Endothelial cell of umbilical vein (primary cell): Measurements from ENCODE around the gene RTN4R. TPM values are rescaled to one million over a fixed set of nuclear protein-coding genes. Genes with fewer than 3 reads are reported as not detected.

ENCODE experiments used
- BruUV-seq: library from RNA; stranded (reverse); fragments of 400-500 nt; replicated peaks from 2 replicates; lab custom pipeline; 2021; lab: Mats Ljungman, UMichigan
- CTCF ChIA-PET: fragments of 300-600, 350-600 bp; sonication (Branson Sonifier 250); formaldehyde crosslinking; loops from one replicate; lab custom pipeline; 2021; ENCODE audit warnings: antibody characterized with exemption, inconsistent platforms; lab: Charles Lee
- POLR2A ChIA-PET: fragments of 300-600, 350-600 bp; sonication (Branson Sonifier 250); formaldehyde crosslinking; loops from one replicate; lab custom pipeline; 2021; ENCODE audit warnings: antibody characterized with exemption, inconsistent platforms; lab: Charles Lee
- DNase-seq: peaks from one replicate; pipeline ENCODE4 v3.0.0-alpha.2; 2011; ENCODE audit warnings: low read depth, low spot score
- FAIRE-seq: peaks from 2 replicates; lab custom pipeline; 2011; peaks lifted over from hg19 to GRCh38; lab: Jason Lieb, UNC
- H2AFZ ChIP-seq: 2 replicates; pipeline ENCODE4 v1.6.0; 2012; ENCODE audit warnings: low read depth, low read length, control low read depth, inconsistent platforms
- H3K27ac ChIP-seq: 2 replicates; pipeline ENCODE4 v1.5.1; 2011; ENCODE audit warnings: low read depth, mild to moderate bottlenecking, control low read depth, low read length, moderate library complexity; ENCODE audit not compliant: insufficient read depth
- H3K27me3 ChIP-seq, 2 experiments: 2 replicates each; pipeline versions ENCODE4 v1.6.0 to v1.6.1; 2011; ENCODE audit warnings: low read length in 2 of 2, mixed read lengths in 1 of 2; ENCODE audit not compliant: control insufficient read depth in 2 of 2, insufficient read depth in 2 of 2
- H3K36me3 ChIP-seq, 2 experiments: 2 replicates in 1 of 2; 3 replicates in 1 of 2; pipeline ENCODE4 v1.5.1; 2011; ENCODE audit warnings: low read length in 2 of 2, mild to moderate bottlenecking in 1 of 2, moderate library complexity in 1 of 2; ENCODE audit not compliant: control insufficient read depth in 2 of 2, insufficient read depth in 2 of 2; ENCODE audit errors: extremely low read depth in 1 of 2
- H3K4me1 ChIP-seq: 3 replicates; pipeline ENCODE4 v1.5.1; 2011; ENCODE audit warnings: mild to moderate bottlenecking, low read length; ENCODE audit not compliant: control insufficient read depth, insufficient read depth; ENCODE audit errors: extremely low read depth
- H3K4me2 ChIP-seq: 2 replicates; pipeline ENCODE4 v1.6.1; 2011; ENCODE audit warnings: low read length, control low read depth, mixed read lengths; ENCODE audit not compliant: insufficient read depth
- H3K4me3 ChIP-seq, 3 experiments: fragments of 200-600 bp in 1 of 3; sonication (generic), shearing (Covaris generic) in 1 of 3; replicated peaks in 1 of 3; 2 replicates each; pipeline ENCODE4 v1.5.1; 2011 to 2016; ENCODE audit warnings: control low read depth in 3 of 3, low read length in 3 of 3, mild to moderate bottlenecking in 2 of 3, inconsistent platforms in 1 of 3, low read depth in 1 of 3, moderate library complexity in 1 of 3; ENCODE audit not compliant: insufficient read depth in 1 of 3
- H3K79me2 ChIP-seq: 2 replicates; pipeline ENCODE4 v1.6.0; 2012; ENCODE audit warnings: low read length, inconsistent platforms; ENCODE audit not compliant: control insufficient read depth, insufficient read depth
- H3K9ac ChIP-seq: replicated peaks from 2 replicates; pipeline ENCODE3; 2011; ENCODE audit warnings: low read length, control low read depth; ENCODE audit not compliant: insufficient read depth; ENCODE audit errors: extremely low read depth
- H3K9me1 ChIP-seq: replicated peaks from 3 replicates; pipeline ENCODE4 v1.6.0; 2011; ENCODE audit warnings: mild to moderate bottlenecking, low read length; ENCODE audit not compliant: control insufficient read depth, insufficient read depth; ENCODE audit errors: extremely low read depth
- H3K9me3 ChIP-seq: replicated peaks from 2 replicates; pipeline ENCODE4 v1.5.1; 2012; ENCODE audit warnings: low read length, inconsistent platforms; ENCODE audit not compliant: control insufficient read depth, insufficient read depth
- H4K20me1 ChIP-seq: replicated peaks from 2 replicates; pipeline ENCODE3; 2011; ENCODE audit warnings: mild to moderate bottlenecking, low read length; ENCODE audit not compliant: control insufficient read depth, insufficient read depth; ENCODE audit errors: extremely low read depth
- MAX ChIP-seq: IDR thresholded peaks from 2 replicates; pipeline ENCODE4 v1.6.1; 2011; ENCODE audit not compliant: insufficient read depth, insufficient read length
- POLR2A ChIP-seq: IDR thresholded peaks from 2 replicates; pipeline ENCODE4 v1.6.1; 2012; ENCODE audit warnings: low read depth, mild to moderate bottlenecking, control low read depth, low read length
- dilution Hi-C: fragments of 300-500 bp; cut with MboI; formaldehyde crosslinking; loops from one replicate; pipeline ENCODE4 v1.15.0; 2019; ENCODE audit warnings: low sequenced_read_pairs; ENCODE audit not compliant: extremely low pct_ligation_motif_present
- intact Hi-C: fragments of 100-400 bp; cut with micrococcal nuclease; formaldehyde crosslinking; loops from one replicate; pipeline ENCODE4 v1.10.0; 2022
- polyA plus RNA-seq, 4 experiments: library from polyadenylated mRNA; depleted of rRNA in 3 of 4; stranded (reverse) in 3 of 4; unstranded in 1 of 4; fragments of >200 nt; gene quantifications; 2 replicates each; pipeline versions ENCODE4 v1.2.1 to v1.2.3, GENCODE V29; 2011 to 2012; ENCODE audit warnings: missing spikeins in 1 of 4
- total RNA-seq: library from RNA; stranded (reverse); gene quantifications from 2 replicates; pipeline ENCODE4 v1.2.3, GENCODE V29; 2021
- TF ChIP-seq, protein P1 (sequence below), 2 donors: IDR thresholded peaks; 1 replicate in 1 of 2; 2 replicates in 1 of 2; pipeline ENCODE4 v1.5.1; 2011; ENCODE audit warnings: low read length in 2 of 2, mild to moderate bottlenecking in 2 of 2, moderate library complexity in 2 of 2, control low read depth in 1 of 2, inconsistent platforms in 1 of 2, low read depth in 1 of 2; ENCODE audit not compliant: insufficient read depth in 1 of 2; ENCODE audit errors: extremely low read depth in 1 of 2

The RTN4R gene
- total and polyA plus RNA-seq, 2 donors (not counting 3 experiments of a cell fraction or from before 2014, with no cell fraction given), result 1.2 to 2.2 TPM

GRCh38 chr22:20225693-20225966 lies 42.5 kb downstream of the RTN4R start:
- DNase-seq (no peak), FAIRE-seq (no peak)
- CTCF ChIA-PET, result no interaction called here
- H3K9ac ChIP-seq, result no peak overlapping the region
- POLR2A ChIA-PET, result no interaction called here
- H3K4me2 ChIP-seq, result no peak overlapping the region
- no peaks in the 10 kb centered on the region for H3K4me1 ChIP-seq
- H3K79me2 ChIP-seq, result no peaks in the 10 kb centered on the region
- BruUV-seq, result no TSS peak
- H3K4me3 ChIP-seq, result no peak overlapping the region
- H3K27me3 ChIP-seq, result no peaks in the 10 kb centered on the region
- dilution Hi-C loops, result no loop called here
- H3K9me3 ChIP-seq, result no peaks in the 10 kb centered on the region
- TF ChIP-seq, protein P1, sequence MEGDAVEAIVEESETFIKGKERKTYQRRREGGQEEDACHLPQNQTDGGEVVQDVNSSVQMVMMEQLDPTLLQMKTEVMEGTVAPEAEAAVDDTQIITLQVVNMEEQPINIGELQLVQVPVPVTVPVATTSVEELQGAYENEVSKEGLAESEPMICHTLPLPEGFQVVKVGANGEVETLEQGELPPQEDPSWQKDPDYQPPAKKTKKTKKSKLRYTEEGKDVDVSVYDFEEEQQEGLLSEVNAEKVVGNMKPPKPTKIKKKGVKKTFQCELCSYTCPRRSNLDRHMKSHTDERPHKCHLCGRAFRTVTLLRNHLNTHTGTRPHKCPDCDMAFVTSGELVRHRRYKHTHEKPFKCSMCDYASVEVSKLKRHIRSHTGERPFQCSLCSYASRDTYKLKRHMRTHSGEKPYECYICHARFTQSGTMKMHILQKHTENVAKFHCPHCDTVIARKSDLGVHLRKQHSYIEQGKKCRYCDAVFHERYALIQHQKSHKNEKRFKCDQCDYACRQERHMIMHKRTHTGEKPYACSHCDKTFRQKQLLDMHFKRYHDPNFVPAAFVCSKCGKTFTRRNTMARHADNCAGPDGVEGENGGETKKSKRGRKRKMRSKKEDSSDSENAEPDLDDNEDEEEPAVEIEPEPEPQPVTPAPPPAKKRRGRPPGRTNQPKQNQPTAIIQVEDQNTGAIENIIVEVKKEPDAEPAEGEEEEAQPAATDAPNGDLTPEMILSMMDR (IDR thresholded peaks at IDR 0.05; ENCODE audit: extremely low read depth in 1 of 2, insufficient read depth in 1 of 2, low read depth in 1 of 2, low read length in 2 of 2), result no peak
- peak; percentile 33 for TF ChIP-seq MAX
- no peaks in the 10 kb centered on the region for H3K9me1 ChIP-seq
- H4K20me1 ChIP-seq, result no peaks in the 10 kb centered on the region
- intact Hi-C loops, result no loop called here
- no peak overlapping the region for H3K27ac ChIP-seq
- no peak overlapping the region for H2AFZ ChIP-seq
- H3K36me3 ChIP-seq, result no peaks in the 10 kb centered on the region

- Histone ChIP-seq H3K9me1 (no peaks in the 10 kb centered on the region), H3K27ac (no peak overlapping the region), H4K20me1 (no peaks in the 10 kb centered on the region), H3K79me2 (no peaks in the 10 kb centered on the region), H3K27me3 (no peaks in the 10 kb centered on the region), H2AFZ (no peak overlapping the region), H3K4me2 (no peak overlapping the region), H3K9me3 (no peaks in the 10 kb centered on the region), H3K36me3 (no peaks in the 10 kb centered on the region), H3K4me1 (no peaks in the 10 kb centered on the region), H3K9ac (no peak overlapping the region), H3K4me3 (no peak overlapping the region)
- CTCF ChIA-PET, result no interaction called here
- DNase-seq (no peak), FAIRE-seq (no peak)
- intact Hi-C loops (no loop called here), dilution Hi-C loops (no loop called here)
- TF ChIP-seq MAX (peak; percentile 20), POLR2A (no peak)
- no TSS peak for BruUV-seq
- POLR2A ChIA-PET, result no interaction called here
These were observed 43.0 kb downstream of the RTN4R start for GRCh38 chr22:20224917-20225692.
